GM21737 (cell line): ENCODE results near the gene GDE1.

ENCODE experiments used
- ATAC-seq: cut with Tn5 transposase; IDR thresholded peaks from one replicate; pipeline ENCODE4 v1.9.1; 2021; ENCODE audit warnings: mild to moderate bottlenecking, moderate library complexity; ENCODE audit not compliant: unreplicated experiment

GDE1 gene

DNA sequence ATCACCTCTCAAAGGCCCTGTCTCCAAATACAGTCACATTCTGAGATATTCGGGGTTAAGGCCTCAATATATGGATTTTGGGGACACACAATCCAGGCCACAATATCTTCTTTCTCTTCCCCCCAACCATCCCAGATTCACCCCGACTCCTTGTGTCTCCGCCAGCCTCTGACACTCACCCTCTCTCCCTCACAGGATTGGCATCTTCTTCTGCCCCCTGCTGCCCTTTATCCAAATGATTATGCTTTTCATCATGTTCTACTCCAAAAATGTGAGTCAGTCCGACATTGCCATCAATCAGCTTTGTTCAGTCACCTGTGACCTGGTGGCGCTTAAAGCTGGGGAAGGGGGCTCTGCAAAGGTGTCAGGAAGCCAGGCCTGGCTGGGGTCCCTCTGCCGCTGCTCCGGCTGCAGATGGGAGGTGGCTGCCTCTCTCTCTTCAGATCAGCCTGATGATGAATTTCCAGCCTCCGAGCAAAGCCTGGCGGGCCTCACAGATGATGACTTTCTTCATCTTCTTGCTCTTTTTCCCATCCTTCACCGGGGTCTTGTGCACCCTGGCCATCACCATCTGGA lies 35.1 kb downstream of the GDE1 start:
- ATAC-seq: no peak

- no peak for ATAC-seq
Measured at GRCh38 chr16:19486051-19486450, 35.8 kb downstream of the GDE1 start.

DNA sequence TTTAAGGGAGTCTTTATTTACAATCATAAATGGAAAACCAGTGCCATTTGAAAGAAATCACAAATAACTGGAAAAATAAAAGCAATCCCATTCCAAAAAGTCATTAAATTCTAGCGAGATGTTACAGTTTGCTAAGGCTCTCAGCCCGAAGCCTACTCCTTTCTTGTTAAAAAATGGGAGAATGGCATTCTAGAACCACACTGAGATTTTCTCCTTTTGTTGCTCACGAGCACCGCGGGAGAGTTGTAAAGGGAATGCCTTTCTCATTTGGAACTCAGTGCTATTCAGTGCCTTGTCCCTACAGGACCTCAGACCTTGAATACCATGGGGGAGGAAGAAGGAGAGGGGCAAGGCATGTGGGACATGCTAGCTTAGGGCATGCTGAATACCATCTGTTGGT lies 36.3 kb downstream of the GDE1 start:
- ATAC-seq: no peak

- no peak for ATAC-seq
Measured at GRCh38 chr16:19484096-19484495, 37.8 kb downstream of the GDE1 start.

DNA sequence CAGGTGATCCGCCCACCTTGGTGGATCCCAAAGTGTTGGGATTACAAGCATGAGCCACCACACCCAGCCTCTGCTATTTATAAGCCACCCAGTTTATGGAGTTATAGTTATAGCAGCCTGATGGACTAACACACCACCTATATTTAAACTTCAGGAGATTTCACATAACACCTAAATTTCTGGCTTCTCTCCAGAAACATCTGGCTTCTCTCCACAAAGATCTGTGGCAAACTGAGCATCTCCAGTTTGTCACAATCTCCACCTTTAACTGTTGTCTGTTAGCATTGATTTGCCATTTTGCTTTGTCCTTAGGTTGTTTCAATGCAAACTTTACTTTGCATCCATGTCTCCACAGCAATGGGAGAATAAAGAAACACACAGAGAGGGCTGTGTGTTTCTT lies 39.6 kb downstream of the GDE1 start:
- ATAC-seq: no peak

- ATAC-seq: no peak
Measured at GRCh38 chr16:19481769-19482168, 40.1 kb downstream of the GDE1 start.

DNA sequence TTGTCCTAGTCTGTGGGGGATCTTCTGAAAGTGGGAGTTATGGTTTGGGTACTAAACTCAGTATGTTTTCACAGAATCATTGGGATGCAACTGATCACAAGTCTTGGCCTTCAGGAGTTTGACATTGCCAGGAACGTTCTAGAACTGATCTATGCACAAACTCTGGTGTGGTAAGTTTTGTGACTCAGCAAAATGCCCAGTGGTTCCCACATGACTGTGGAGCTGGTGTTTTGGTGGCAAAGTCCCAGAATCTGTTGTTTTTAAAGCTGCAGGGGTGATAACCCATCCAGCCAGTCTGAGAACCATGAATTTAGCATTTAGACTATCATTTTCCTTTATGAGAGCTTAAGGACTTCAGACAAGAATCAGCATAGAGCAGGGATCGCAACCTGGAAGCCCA lies 40.6 kb downstream of the GDE1 start:
- ATAC-seq: no peak

DNA sequence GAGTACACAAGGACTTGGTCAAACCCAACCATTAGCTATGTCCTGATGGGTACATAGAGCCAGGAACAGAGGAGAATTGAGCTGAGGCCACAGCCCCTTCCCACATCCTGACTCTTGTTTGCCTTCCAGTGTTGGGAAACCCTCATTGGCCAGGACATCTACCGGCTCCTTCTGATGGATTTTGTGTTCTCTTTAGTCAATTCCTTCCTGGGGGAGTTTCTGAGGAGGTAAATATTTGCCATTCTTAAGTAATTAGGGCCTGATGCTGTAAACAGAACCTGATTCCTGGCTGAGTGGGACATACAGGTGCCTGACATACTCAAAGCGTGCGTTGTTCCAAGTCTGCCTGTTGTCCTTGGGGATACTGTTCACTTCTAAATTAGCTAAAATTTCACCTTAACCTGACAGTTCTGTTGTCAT lies 42.6 kb downstream of the GDE1 start:
- no peak for ATAC-seq

DNA sequence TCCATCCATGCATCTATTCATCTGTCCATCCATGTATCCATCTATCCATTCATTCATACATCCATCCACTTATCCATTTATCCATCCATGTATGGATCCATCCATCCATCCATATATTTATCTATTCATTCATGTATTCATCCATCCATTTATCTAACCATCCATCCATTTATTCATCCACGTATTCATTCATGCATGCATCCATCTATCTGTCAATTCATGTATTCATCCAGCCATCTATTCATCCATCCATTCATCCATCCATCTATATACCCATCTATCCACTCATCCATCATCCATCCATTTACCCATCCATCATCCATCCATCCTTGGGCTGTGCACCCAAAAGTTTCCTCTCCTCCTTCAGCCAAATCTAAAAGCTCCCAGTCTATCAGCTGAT lies 43.4 kb downstream of the GDE1 start:
- no peak for ATAC-seq

- no peak for ATAC-seq
Measured at GRCh38 chr16:19474617-19475016, 47.3 kb downstream of the GDE1 start.

- no peak for ATAC-seq
Measured at GRCh38 chr16:19472482-19472881, 49.4 kb downstream of the GDE1 start.

DNA sequence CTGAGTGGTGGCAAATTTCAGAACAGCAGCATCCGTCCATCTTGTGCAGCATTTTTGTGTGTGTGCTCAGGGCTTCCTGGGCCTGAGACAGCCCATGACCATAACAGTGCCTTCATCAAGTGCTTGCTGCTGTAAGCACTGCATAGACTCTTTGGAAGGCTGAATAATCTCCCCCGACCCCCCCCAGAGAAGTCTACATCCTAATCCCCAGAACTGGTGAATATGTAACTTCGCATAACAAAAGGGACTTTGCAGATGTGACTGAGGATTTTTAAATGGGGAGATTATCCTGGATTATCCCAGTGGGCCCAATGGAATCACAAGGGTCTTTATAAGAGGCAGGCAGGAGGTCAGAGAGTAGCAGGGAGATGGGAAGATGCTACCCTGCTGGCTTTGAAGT lies 53.6 kb downstream of the GDE1 start:
- ATAC-seq: no peak

DNA sequence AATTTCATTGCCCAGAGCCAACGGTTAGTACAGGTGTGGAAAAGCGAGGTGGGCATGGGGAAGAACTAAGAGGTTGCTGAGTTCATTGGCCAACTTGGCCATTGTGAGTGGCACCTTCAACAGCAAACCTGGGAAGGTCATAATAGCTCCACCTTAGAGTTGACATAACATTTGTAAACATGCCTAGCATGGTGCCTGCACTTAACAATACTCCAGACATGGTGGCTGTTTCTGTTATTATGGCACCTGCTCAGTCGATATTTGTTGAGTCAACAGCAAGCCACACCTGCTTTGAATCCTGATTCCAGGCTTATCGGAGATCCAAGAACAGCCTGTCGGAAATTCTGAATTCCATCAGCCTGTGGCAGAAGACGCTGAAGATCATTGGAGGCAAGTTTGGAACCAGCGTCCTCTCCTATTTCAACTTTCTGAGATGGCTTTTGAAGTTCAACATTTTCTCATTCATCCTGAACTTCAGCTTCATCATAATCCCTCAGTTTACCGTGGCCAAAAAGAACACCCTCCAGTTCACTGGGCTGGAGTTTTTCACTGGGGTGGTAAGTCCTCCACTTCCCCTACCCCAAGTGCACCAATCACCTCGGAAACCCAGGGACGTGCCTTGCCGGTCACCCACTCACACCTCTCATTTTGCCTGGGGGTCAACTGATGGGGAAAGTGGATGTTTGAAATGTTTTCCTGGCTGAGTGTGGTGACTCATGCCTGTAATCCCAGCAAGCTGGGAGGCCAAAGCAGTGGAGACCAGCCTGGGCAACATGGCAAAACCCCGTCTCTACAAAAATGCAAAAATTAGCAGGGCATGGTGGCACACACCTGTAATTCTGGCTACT lies 58.2 kb downstream of the GDE1 start:
- ATAC-seq: no peak

DNA sequence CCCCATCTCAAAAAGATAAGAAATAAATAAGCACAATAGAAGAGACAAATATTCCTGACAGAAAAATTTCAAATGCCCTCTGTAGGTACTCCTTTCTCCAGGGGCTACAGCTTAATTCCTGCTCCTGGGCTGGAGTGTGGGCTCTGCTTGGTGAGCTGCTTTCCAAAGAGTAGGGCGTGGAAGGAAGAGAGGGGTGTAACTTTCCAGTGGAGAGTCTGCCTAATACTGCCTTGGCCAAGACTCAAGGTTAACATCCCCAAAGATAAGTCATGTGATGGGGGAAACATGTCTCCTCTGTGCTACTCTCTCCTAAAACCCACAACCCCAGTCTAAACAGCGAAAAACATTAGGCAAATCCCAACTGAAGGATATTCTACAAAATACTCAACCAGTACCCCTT lies 61.5 kb downstream of the GDE1 start:
- no peak for ATAC-seq

GRCh38 chr16:19458722-19459379 lies 63.0 kb downstream of the GDE1 start:
- no peak for ATAC-seq
